GM12891 (cell line): ENCODE results near the gene SORT1.

Experiments
- DNase-seq: peaks from one replicate; pipeline ENCODE4 v3.0.0; 2011; ENCODE audit warnings: low spot score; ENCODE audit not compliant: insufficient read length
- FAIRE-seq: peaks from 2 replicates; lab custom pipeline; 2011; peaks lifted over from hg19 to GRCh38; lab: Jason Lieb, UNC
- PAX5 ChIP-seq: IDR thresholded peaks from 2 replicates; pipeline ENCODE4 v1.6.1; 2011; ENCODE audit warnings: low read length, moderate library complexity, mild to moderate bottlenecking; ENCODE audit not compliant: insufficient read depth, severe bottlenecking
- POLR2A ChIP-seq: IDR thresholded peaks from 2 replicates; pipeline ENCODE4 v1.6.1; 2011; ENCODE audit warnings: low read depth, low read length, control low read depth
- POLR2AphosphoS5 ChIP-seq: IDR thresholded peaks from 2 replicates; pipeline ENCODE4 v1.6.1; 2011; ENCODE audit warnings: low read depth, low read length, control low read depth
- POU2F2 ChIP-seq: IDR thresholded peaks from 2 replicates; pipeline ENCODE4 v1.6.1; 2011; ENCODE audit warnings: low read depth, mild to moderate bottlenecking, control low read depth, low read length, moderate library complexity
- SPI1 ChIP-seq: IDR thresholded peaks from 2 replicates; pipeline ENCODE4 v1.6.1; 2011; ENCODE audit warnings: low read depth, low read length, control low read depth
- TAF1 ChIP-seq: IDR thresholded peaks from 2 replicates; pipeline ENCODE4 v1.6.1; 2011; ENCODE audit warnings: low read depth, low read length, control low read depth

The SORT1 gene

DNA sequence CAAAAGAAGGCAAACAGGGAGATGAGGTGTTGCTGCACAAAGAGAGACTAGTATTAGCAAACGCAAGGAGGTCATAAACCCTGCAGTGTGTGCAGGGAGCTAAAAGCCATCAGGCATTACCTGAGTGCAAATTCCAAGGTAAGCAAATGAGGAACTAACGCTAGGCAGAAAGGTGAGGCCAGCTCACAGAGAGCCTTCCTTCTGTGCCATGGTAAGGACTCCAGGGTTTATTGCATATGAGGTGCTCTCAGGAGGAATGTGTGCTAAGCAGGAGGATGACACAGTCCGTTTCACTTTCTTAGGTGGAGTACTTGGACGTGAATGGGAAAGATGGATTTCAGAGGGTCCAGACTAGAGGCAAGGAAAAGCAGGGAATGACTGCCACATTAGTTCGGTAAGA, 46.3 kb downstream of the SORT1 start:
- no peak for TF ChIP-seq POU2F2
- no peak for TF ChIP-seq SPI1
- no peak for TF ChIP-seq POLR2A
- TF ChIP-seq POLR2AphosphoS5 = no peak
- no peak for TF ChIP-seq TAF1
- TF ChIP-seq PAX5 = no peak
- no peak for DNase-seq
- no peak for FAIRE-seq

DNA sequence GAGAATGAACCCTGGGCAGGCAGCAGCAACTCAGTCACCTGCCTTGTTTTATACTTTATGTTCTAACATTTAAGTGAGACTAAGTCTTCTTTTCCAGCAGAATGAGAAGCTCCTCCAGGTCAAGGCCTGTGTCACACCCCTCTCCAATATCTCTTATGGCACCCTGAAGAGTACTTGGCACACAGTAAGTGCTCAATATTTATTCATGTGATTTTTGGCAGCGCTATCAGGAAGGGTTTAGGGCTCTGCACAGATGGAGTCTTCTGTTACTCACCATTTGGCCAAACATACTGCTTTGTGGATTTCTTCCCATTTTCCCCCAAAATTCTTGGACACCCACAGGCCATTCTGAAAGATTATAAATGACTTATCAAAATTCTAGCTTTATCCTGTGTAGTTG, 47.1 kb downstream of the SORT1 start:
- FAIRE-seq (no peak), DNase-seq (no peak)
- TF ChIP-seq POLR2AphosphoS5 = no peak

DNA sequence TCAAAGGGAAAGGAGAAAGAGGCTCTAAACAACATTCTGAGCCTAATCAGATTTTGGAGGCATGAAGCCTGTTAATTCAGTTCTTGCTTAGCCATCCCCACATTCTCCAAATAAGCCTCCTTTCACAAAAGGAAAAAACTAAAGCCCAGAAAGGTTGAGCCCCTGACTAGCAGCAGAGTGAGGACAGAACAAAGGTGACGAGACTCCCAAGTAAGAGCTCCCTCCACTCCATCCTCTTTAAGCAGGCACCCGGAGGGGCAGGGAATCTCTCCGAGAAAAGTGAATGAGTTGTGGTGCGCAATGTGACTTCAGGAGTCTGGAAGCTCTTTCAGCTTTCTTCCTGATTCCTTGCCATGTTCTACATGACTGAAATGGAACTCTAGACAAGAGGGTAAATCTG, 47.5 kb downstream of the SORT1 start:
- FAIRE-seq (no peak), DNase-seq (no peak)
- no peak for TF ChIP-seq POLR2AphosphoS5
- no peak for TF ChIP-seq POU2F2
- no peak for TF ChIP-seq SPI1
- TF ChIP-seq PAX5 = no peak
- no peak for TF ChIP-seq TAF1
- TF ChIP-seq POLR2A = no peak

DNA sequence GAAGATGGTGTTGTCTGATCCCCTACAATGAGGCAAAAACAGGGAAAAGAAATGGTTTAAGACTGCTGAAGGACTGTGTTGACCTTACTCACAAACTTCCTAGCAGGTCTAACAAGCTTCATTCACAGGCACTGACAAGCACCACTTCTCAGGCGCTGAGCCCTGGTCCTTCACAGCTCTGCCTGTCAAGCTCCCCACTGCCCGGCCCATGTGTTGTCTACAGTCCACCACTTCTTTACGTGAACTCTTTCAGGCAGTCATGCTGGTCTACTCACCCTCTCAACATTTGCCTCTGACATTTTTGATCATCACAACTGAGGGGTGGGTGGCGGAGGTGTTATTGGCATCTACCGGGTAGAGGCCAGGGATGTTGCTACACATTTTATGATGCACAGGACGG, 50.2 kb downstream of the SORT1 start:
- TF ChIP-seq SPI1 (no peak), POLR2AphosphoS5 (no peak), TAF1 (no peak), POLR2A (no peak), POU2F2 (no peak), PAX5 (no peak)
- DNase-seq (no peak), FAIRE-seq (no peak)

DNA sequence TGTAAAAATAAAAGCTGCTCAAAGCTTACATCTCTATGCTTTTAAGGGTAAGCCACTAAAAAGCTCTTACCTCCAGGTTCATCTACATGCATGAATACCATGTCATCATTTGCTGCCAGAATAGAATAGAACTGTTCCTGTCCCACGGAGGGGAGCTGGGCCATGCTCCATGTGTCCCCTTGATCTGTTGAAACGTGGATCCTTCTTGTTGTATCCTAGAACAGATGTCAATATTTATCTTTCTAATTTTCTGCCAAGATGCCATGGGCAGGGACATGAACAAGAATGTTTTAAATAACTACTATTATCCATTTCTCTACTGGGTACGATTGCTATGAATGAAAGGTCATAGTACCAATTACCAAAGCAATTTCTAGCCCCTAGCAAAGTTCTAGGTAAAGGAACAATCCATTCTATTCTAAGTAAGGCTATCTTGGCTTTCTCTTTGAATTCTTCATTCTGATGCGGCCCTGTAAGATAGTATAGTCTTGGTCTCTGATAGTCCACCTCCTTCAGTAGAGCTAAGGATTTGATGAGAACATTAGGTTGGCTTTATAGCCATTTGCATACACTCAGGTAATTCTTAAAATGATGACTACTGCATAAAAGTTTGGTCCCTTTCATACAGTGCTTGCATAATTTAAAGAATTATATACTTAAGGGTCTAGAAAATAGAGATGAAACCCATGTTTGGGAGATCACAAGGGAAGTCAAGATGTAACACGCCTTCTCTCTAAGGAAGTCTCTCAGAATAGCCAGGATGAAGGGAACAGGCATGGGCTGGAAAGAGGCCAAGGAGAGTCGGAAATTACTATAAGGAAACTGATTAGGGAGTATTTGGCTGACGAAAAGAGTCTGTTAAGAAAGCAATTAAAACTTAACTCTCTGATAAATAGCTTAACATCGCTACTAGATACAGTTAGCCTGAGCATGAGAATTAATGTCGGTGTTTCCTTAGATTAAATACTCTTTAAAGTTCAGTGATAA, 55.5 kb downstream of the SORT1 start:
- TF ChIP-seq POU2F2 (no peak), PAX5 (no peak)
- DNase-seq = no peak
- no peak for FAIRE-seq

DNA sequence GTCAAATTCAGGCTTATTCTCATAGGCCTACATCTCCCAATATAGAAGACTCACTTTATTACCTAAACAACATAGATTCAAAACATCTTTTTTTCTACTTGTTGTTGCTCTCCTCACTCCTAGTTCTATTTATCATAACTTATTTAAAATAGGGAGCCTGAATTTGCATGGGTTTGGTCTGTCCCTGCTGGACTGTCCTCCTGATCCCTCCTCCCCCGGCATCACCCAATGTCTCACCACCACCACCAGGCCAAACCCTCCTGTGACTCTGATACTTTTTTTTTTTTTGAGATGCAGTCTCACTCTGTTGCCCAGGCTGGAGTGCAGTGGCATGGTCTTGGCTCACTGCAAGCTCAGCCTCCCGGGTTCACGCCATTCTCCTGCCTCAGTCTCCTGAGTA, 59.1 kb downstream of the SORT1 start:
- DNase-seq (no peak), FAIRE-seq (no peak)
- no peak for TF ChIP-seq SPI1
- TF ChIP-seq POU2F2 = no peak
- TF ChIP-seq PAX5 = no peak
- TF ChIP-seq POLR2A = no peak
- no peak for TF ChIP-seq POLR2AphosphoS5

DNA sequence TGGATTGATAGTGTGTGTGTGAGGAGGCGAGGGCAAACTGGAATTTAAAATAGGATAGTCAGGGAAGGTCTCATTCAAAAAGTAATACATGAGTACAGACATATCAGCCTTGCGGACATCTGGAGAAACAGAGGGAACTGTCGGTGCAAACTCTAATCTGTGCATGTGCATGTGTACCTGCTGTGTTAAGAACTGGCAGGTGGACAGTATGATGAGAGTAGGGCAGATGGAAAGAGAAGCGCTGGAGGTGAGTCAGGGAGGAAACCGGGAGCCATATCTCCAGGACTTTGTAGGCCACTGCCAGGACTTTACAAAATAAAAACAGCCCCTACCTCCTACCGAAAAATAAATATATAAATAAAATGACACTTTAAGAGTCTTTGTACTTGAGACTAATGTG, 59.6 kb downstream of the SORT1 start:
- TF ChIP-seq POLR2A (no peak), POU2F2 (no peak), TAF1 (no peak), POLR2AphosphoS5 (no peak), PAX5 (no peak), SPI1 (no peak)
- no peak for FAIRE-seq
- no peak for DNase-seq

DNA sequence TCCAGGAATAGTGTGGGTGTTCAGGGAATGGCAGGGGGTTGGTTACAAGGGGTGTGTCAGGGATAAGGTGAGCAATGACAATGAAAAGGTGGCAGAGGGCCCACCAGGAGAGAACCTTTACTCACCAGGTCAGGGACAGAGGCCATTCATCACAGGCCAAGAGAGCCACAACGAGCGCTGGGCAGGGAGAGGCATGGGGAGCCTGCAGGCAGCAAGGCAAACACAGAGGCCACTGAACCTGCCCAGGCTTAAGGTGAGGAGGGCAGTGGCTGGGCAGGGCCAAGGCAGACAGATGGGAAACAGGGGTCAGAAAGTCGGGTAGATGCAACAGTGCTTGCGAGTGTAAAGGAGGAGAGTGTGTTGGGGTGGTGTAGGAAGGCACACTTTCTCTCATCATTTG, 62.6 kb downstream of the SORT1 start:
- no peak for FAIRE-seq
- TF ChIP-seq SPI1 (no peak), POLR2AphosphoS5 (no peak), PAX5 (no peak), POU2F2 (no peak), POLR2A (no peak), TAF1 (no peak)
- no peak for DNase-seq

DNA sequence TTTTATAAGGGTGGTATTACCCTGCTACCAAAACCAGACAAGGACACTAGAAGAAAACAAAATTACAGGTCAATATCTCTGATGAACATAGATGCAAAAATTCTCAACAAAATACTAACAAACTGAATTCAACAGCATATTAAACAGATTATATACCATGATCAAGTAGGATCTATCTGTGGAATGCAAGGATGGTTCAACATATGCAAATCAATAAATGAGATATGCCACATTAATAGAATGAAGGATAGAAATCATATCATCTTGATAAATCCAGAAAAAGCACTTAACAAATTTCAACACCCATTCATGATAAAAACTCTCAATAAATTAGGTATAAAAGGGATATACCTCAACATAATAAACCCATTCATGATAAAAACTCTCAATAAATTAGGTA, 66.6 kb downstream of the SORT1 start:
- TF ChIP-seq TAF1 (no peak), SPI1 (no peak), PAX5 (no peak), POU2F2 (no peak), POLR2AphosphoS5 (no peak), POLR2A (no peak)
- DNase-seq (no peak), FAIRE-seq (no peak)

DNA sequence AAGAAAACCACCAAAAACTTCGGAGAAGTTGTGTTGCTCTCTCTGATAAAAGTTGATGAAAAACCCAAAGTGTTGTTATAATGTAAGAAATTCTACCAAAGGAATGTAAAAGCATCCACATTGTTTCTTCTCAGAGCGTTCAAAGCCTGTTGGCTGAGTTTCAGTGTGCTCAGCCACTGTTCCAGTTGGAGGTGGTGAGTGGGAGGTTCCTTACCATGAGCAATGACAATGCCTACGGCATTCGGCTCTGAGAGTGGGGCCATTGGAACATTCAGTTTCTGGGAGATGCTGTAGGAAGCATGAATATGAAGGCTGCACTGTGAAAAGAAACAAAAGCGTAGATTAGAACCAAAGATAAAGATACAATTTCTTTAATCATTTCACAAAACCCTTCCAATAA, 70.4 kb downstream of the SORT1 start:
- FAIRE-seq = no peak
- TF ChIP-seq POLR2A = no peak
- no peak for TF ChIP-seq SPI1
- TF ChIP-seq POU2F2 = no peak
- DNase-seq = no peak

DNA sequence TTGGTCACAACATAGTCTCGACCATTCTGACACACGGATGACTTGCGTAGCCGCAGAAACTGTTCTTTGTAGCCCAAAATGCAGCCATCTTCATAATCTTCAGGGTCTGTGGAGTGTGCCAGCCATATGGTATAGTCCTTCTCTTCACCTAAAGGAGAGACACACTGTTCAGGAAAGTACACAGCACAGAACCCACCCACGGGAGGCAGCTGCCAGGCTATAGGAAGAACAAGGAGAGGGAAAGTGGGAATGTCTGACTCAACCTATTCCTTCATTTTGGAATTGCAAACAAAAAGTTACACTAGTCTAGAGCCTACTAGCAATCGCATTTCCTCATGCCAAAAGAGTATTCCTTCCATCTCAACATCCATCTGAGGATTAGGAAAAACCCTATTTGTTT, 74.7 kb downstream of the SORT1 start:
- DNase-seq (no peak), FAIRE-seq (no peak)
- TF ChIP-seq POLR2AphosphoS5 (no peak), POU2F2 (no peak), TAF1 (no peak), POLR2A (no peak), SPI1 (no peak), PAX5 (no peak)
